ENCODE results near the gene MAS1L. TPM values are rescaled to one million over a fixed set of nuclear protein-coding genes. Genes with fewer than 3 reads are reported as not detected.
"Not testable (repeated sequence)": the region's sequence is repeated elsewhere in the genome, so short reads cannot be mapped to it uniquely, and the experiment has no call there.

The MAS1L gene
- polyA plus RNA-seq, 1 donor from 2014 or later: not detected

DNA sequence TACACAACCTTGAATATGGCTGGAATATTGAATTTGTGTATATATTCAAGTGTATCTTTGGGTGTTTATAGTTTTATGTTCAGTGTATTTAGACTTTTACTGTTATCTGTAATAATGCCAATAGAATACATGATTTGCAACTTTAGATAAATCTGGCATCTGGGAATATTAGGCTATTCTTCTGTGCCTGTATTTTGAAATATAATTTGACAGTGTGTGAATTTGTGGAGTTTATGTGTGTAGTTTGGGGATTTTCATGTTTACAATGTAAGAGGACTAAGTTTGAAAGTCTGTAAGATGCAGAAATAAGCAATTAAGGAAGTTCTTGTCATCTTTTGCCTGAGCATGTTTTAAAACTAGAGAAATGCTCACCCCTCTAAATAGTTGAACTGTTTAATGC is 48.8 kb downstream of the MAS1L start, which contains the start of gene OR10C1:
TSS of gene OR10C1 (plus strand) at position 301 of the 400 bp plus-strand sequence. CDS start 710 bp downstream, outside the sequence.
- TF ChIP-seq MXI1 (conservative IDR thresholded peaks at IDR 0.05; ENCODE audit: poor library complexity, severe bottlenecking): no peak
- no peak for TF ChIP-seq EP300 (conservative IDR thresholded peaks at IDR 0.05; ENCODE audit: poor library complexity, severe bottlenecking)
- no peak for TF ChIP-seq RAD21 (conservative IDR thresholded peaks at IDR 0.05)
- H3K27me3 ChIP-seq (ENCODE audit: insufficient read depth, low read depth, low read length): no peaks in the 10 kb centered on the region
- H3K27ac ChIP-seq (ENCODE audit: low read length): no peak within 1 kb of the TSS
- no peak within 1 kb of the TSS for H3K4me2 ChIP-seq (ENCODE audit: low read length)
- no peaks in the 10 kb centered on the region for H3K9me3 ChIP-seq (ENCODE audit: low read length)
- no peaks in the 10 kb centered on the region for H4K20me1 ChIP-seq (ENCODE audit: insufficient read depth)
- no peaks in the 10 kb centered on the region for H3K9me2 ChIP-seq (ENCODE audit: insufficient read depth, low read length)
- no peak within 1 kb of the TSS for H3K4me3 ChIP-seq (ENCODE audit: low read length)
- H3K36me3 ChIP-seq (ENCODE audit: insufficient read depth, low read length): no peaks in the 10 kb centered on the region
- no peaks in the 10 kb centered on the region for H3F3A ChIP-seq (ENCODE audit: insufficient read depth, low read length, poor library complexity, severe bottlenecking)
- no peaks in the 10 kb centered on the region for H3K79me2 ChIP-seq (replicated peaks; ENCODE audit: insufficient read depth, low read length)
- H2AFZ ChIP-seq (ENCODE audit: low read depth, low read length): no peak within 1 kb of the TSS
- H3K9ac ChIP-seq (ENCODE audit: low read length): no peak within 1 kb of the TSS

DNA sequence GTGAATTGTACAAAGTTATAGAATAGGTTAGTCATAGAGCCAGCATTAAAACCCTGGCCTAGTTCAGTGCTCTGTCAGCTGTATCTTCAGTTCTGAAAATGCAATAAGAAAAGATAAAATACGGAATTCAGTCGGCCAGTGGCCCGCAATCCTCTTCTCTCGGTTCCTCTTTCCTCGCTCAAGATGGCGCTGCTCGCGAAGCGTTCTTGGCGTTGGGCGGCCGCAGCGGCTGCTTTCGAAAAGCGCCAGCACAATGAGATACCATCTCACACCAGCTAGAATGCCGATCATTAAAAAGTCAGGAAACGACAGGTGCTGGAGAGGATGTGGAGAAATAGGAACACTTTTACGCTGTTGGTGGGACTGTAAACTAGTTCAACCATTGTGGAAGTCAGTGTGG is 51.0 kb downstream of the MAS1L start:
- not testable (repeated sequence) for H3K4me2 ChIP-seq (ENCODE audit: low read length); H3K9me3 ChIP-seq (ENCODE audit: low read length); H2AFZ ChIP-seq (ENCODE audit: low read depth, low read length)

More for the DNA sequence above, 51.0 kb downstream of the MAS1L start:
- H3F3A ChIP-seq (ENCODE audit: insufficient read depth, low read length, poor library complexity, severe bottlenecking); H3K27me3 ChIP-seq (ENCODE audit: insufficient read depth, low read depth, low read length); H4K20me1 ChIP-seq (ENCODE audit: insufficient read depth); H3K36me3 ChIP-seq (ENCODE audit: insufficient read depth, low read length); H3K9ac ChIP-seq (ENCODE audit: low read length); H3K4me3 ChIP-seq (ENCODE audit: low read length); H3K79me2 ChIP-seq (replicated peaks; ENCODE audit: insufficient read depth, low read length); H3K27ac ChIP-seq (ENCODE audit: low read length); H3K9me2 ChIP-seq (ENCODE audit: insufficient read depth, low read length): not testable (repeated sequence)

Other genes with a start within 250 kb of the MAS1L start
- gene OR14J1, start 186.3 kb downstream of the MAS1L start, polyA plus RNA-seq: not detected in 2 replicates
- gene OR5V1, start 119.1 kb downstream of the MAS1L start, polyA plus RNA-seq: not detected in 2 replicates
- gene OR12D3, start 112.7 kb downstream of the MAS1L start, polyA plus RNA-seq: not detected in 2 replicates
- not detected in 2 replicates for gene OR12D2, start 92.3 kb downstream of the MAS1L start, polyA plus RNA-seq
- not detected in 2 replicates for gene OR12D1, start 73.0 kb downstream of the MAS1L start, polyA plus RNA-seq
- not detected in 2 replicates for gene OR10C1, start 48.6 kb downstream of the MAS1L start, polyA plus RNA-seq
- not detected in 2 replicates for gene OR11A1, start 30.9 kb downstream of the MAS1L start, polyA plus RNA-seq
- not detected in 2 replicates for gene OR2H1, start 30.8 kb downstream of the MAS1L start, polyA plus RNA-seq
- not detected in 2 replicates for gene UBD, start 71.8 kb upstream of the MAS1L start, polyA plus RNA-seq
- not detected in 2 replicates for gene OR2H2, start 97.2 kb upstream of the MAS1L start, polyA plus RNA-seq
- gene GABBR1, start 145.2 kb upstream of the MAS1L start, polyA plus RNA-seq: 108 and 120 TPM in 2 replicates
- gene MOG, start 169.1 kb upstream of the MAS1L start, polyA plus RNA-seq: not detected in 2 replicates
- gene ZFP57, start 193.2 kb upstream of the MAS1L start, polyA plus RNA-seq: not detected in 2 replicates
- 1.4 TPM in 1 of 2 replicates, not detected in the other for gene HLA-F, start 235.5 kb upstream of the MAS1L start, polyA plus RNA-seq

All from neural cell (in vitro differentiated cells).